BJ (cell line): ENCODE results near the gene CTSA. TPM values are rescaled to one million over a fixed set of nuclear protein-coding genes. Genes with fewer than 3 reads are reported as not detected.
"Not testable (repeated sequence)": the region's sequence is repeated elsewhere in the genome, so short reads cannot be mapped to it uniquely, and the experiment has no call there.

Experiments
- CTCF ChIA-PET: fragments of 350-600 bp; formaldehyde crosslinking; extraction: SDS; loops from one replicate; lab custom pipeline; 2021; ENCODE audit warnings: antibody characterized with exemption, inconsistent platforms; lab: Yijun Ruan, JAX
- POLR2A ChIA-PET: fragments of 300-600 bp; sonication (Branson Sonifier 250); formaldehyde crosslinking; extraction: SDS; loops from one replicate; lab custom pipeline; 2021; ENCODE audit warnings: antibody characterized with exemption; lab: Charles Lee
- DNase-seq: peaks from one replicate; pipeline ENCODE4 v3.0.0-alpha.2; 2011; ENCODE audit warnings: low read depth
- H3K27me3 ChIP-seq: 2 replicates; pipeline ENCODE4 v1.6.0; 2011; ENCODE audit warnings: low read length; ENCODE audit not compliant: control insufficient read depth, insufficient read depth
- H3K36me3 ChIP-seq: 2 replicates; pipeline ENCODE4 v1.5.1; 2011; ENCODE audit warnings: low read length; ENCODE audit not compliant: control insufficient read depth, insufficient read depth
- H3K4me3 ChIP-seq: 2 replicates; pipeline ENCODE4 v1.5.1; 2011; ENCODE audit warnings: low read depth, mild to moderate bottlenecking, control low read depth, low read length
- CTCF ChIP-seq: IDR thresholded peaks from 2 replicates; pipeline ENCODE4 v1.5.1; 2011; ENCODE audit warnings: low read depth, mild to moderate bottlenecking, control low read depth, inconsistent platforms, low read length, moderate library complexity; ENCODE audit not compliant: insufficient read depth
- polyA plus RNA-seq: library from polyadenylated mRNA; depleted of rRNA; stranded (reverse); fragments of >200 nt; gene quantifications from 2 replicates; pipeline ENCODE4 v1.2.3, GENCODE V29; 2011

The CTSA gene
- polyA plus RNA-seq, 1 experiment = 408 TPM

GRCh38 chr20:45897289-45897688, 6.2 kb downstream of the CTSA start:
- no peak for DNase-seq
- Histone ChIP-seq H3K27me3 (no peaks in the 10 kb centered on the region), H3K36me3 (peaks cover 24% of the 10 kb centered on the region), H3K4me3 (no peak overlapping the region)
- ChIA-PET POLR2A (no interaction called here), CTCF (no interaction called here)
- TF ChIP-seq CTCF = no peak

GRCh38 chr20:45897692-45898091, 6.6 kb downstream of the CTSA start:
- CTCF ChIA-PET = interaction anchor here (2.5 kb wide), 1 partner anchor 7 kb away, joined by 8 read pairs; the partner anchor contains the start of genes CTSA and NEURL2
- DNase-seq = no peak

GRCh38 chr20:45898285-45898684, 7.2 kb downstream of the CTSA start:
- DNase-seq = no peak
- CTCF ChIA-PET = interaction anchor here (2.5 kb wide), 1 partner anchor 8 kb away, joined by 8 read pairs; the partner anchor contains the start of genes CTSA and NEURL2
- Histone ChIP-seq H3K27me3 (no peaks in the 10 kb centered on the region), H3K36me3 (peaks cover 20% of the 10 kb centered on the region), H3K4me3 (no peak overlapping the region)
- POLR2A ChIA-PET = no interaction called here
- TF ChIP-seq CTCF = no peak

More at GRCh38 chr20:45897692-45898091, 6.6 kb downstream of the CTSA start:
- Histone ChIP-seq H3K4me3 (no peak overlapping the region), H3K27me3 (no peaks in the 10 kb centered on the region), H3K36me3 (peaks cover 23% of the 10 kb centered on the region)
- POLR2A ChIA-PET = no interaction called here
- no peak for TF ChIP-seq CTCF

GRCh38 chr20:45899046-45899835, 8.1 kb downstream of the CTSA start:
- no peak for TF ChIP-seq CTCF
- no peak overlapping the region for H3K4me3 ChIP-seq
- POLR2A ChIA-PET = interaction anchor here (0.5 kb wide), 1 partner anchor 8 kb away, joined by 3 read pairs; the partner anchor contains the start of genes CTSA and NEURL2
- no peak for DNase-seq
- CTCF ChIA-PET = interaction anchor here (1.1 to 2.5 kb wide), 2 partner anchors 9 kb away, joined by 3 to 8 read pairs; partner anchors contain the start of genes CTSA and NEURL2
- peaks cover 18% of the 10 kb centered on the region for H3K36me3 ChIP-seq
- no peaks in the 10 kb centered on the region for H3K27me3 ChIP-seq

- DNase-seq, POLR2A ChIA-PET, H3K4me3 ChIP-seq, H3K27me3 ChIP-seq: not testable (repeated sequence)
- CTCF ChIA-PET = interaction anchor here (0.9 kb wide), 1 partner anchor 16 kb away, joined by 3 read pairs; no protein-coding TSS in a partner anchor
- H3K36me3 ChIP-seq = peaks cover 16% of the 10 kb centered on the region
Measured at GRCh38 chr20:45901332-45901731, 10.2 kb downstream of the CTSA start.
